Measurements from ENCODE around the gene LMO2.
A peak's percentile ranks its signal among the peaks of the same experiment; 100 is the strongest.

Gene LMO2

GRCh38 chr11:33913991-33914390, 22.1 kb upstream of the LMO2 start:
- TF ChIP-seq CTCF (IDR thresholded peaks at IDR 0.05; ENCODE audit: insufficient read depth, low read length, poor library complexity, severe bottlenecking) = no peak
- no peak for TF ChIP-seq EZH2phosphoT487 (conservative IDR thresholded peaks at IDR 0.05; ENCODE audit: low read length)
- Histone ChIP-seq H3K9me3 (ENCODE audit: insufficient read depth, low read length) (peaks cover 6% of the 10 kb centered on the region; the same call in 1 of the 2 replicates), H3K9me2 (replicated peaks; ENCODE audit: insufficient read depth, low read length) (no peaks in the 10 kb centered on the region)

GRCh38 chr11:33912405-33913361, 20.8 kb upstream of the LMO2 start:
- H3K9ac ChIP-seq (ENCODE audit: low read length) = no peak overlapping the region
- H3F3A ChIP-seq (ENCODE audit: insufficient read depth) = no peaks in the 10 kb centered on the region
- no peaks in the 10 kb centered on the region for H3K27me3 ChIP-seq (ENCODE audit: low read length)
- H3K27ac ChIP-seq (ENCODE audit: low read depth, low read length) = no peak overlapping the region
- no peaks in the 10 kb centered on the region for H3K36me3 ChIP-seq (ENCODE audit: low read length)
- TF ChIP-seq EZH2phosphoT487 (conservative IDR thresholded peaks at IDR 0.05; ENCODE audit: low read length) (no peak), CTCF (IDR thresholded peaks at IDR 0.05; ENCODE audit: insufficient read depth, low read length, poor library complexity, severe bottlenecking) (no peak)
- H2AFZ ChIP-seq (ENCODE audit: low read depth, low read length, severe bottlenecking) = peak overlapping the region; percentile 7
- no peak overlapping the region for H3K4me3 ChIP-seq (ENCODE audit: insufficient read depth, low read length, poor library complexity, severe bottlenecking)
- peaks cover 6% of the 10 kb centered on the region; the same call in 1 of the 2 replicates for H3K9me3 ChIP-seq (ENCODE audit: insufficient read depth, low read length)
- no peaks in the 10 kb centered on the region for H3K79me2 ChIP-seq (ENCODE audit: insufficient read depth, low read length)
- H4K20me1 ChIP-seq (ENCODE audit: low read depth, low read length) = no peaks in the 10 kb centered on the region
- no peak overlapping the region for H3K4me2 ChIP-seq (ENCODE audit: low read depth, low read length, poor library complexity, severe bottlenecking)
- no peaks in the 10 kb centered on the region for H3K9me2 ChIP-seq (replicated peaks; ENCODE audit: insufficient read depth, low read length)

More at GRCh38 chr11:33913991-33914390, 22.1 kb upstream of the LMO2 start:
- Histone ChIP-seq H4K20me1 (ENCODE audit: low read depth, low read length) (no peaks in the 10 kb centered on the region), H3K4me3 (ENCODE audit: insufficient read depth, low read length, poor library complexity, severe bottlenecking) (no peak overlapping the region), H2AFZ (ENCODE audit: low read depth, low read length, severe bottlenecking) (no peak overlapping the region), H3K27ac (ENCODE audit: low read depth, low read length) (no peak overlapping the region), H3K9ac (ENCODE audit: low read length) (no peak overlapping the region), H3K27me3 (ENCODE audit: low read length) (no peaks in the 10 kb centered on the region), H3K79me2 (ENCODE audit: insufficient read depth, low read length) (no peaks in the 10 kb centered on the region), H3F3A (ENCODE audit: insufficient read depth) (no peaks in the 10 kb centered on the region), H3K4me2 (ENCODE audit: low read depth, low read length, poor library complexity, severe bottlenecking) (no peak overlapping the region), H3K36me3 (ENCODE audit: low read length) (no peaks in the 10 kb centered on the region)

DNA sequence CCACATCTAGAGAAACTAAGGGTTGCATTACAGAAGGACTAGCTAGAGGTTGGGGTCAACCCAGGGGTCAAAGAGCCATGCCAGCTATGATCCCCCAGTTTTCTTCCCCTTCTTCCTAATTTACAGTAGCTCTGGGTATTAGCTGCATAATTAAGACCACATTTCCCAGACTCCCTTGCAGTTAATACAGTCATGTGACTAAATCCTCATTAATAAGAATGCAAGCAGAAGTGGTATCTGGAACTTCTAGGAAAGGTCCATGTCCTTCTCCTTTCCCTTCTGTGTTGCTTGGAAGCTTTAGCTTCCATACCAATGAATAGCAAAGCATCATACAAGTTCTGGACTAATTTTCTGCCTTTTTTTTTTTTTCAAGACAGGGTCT, 19.1 kb upstream of the LMO2 start:
- Histone ChIP-seq H4K20me1 (ENCODE audit: low read depth, low read length) (no peaks in the 10 kb centered on the region), H3K9ac (ENCODE audit: low read length) (no peak overlapping the region), H3K9me3 (ENCODE audit: insufficient read depth, low read length) (no peaks in the 10 kb centered on the region), H3K4me3 (ENCODE audit: insufficient read depth, low read length, poor library complexity, severe bottlenecking) (no peak overlapping the region), H3F3A (ENCODE audit: insufficient read depth) (no peaks in the 10 kb centered on the region), H3K4me2 (ENCODE audit: low read depth, low read length, poor library complexity, severe bottlenecking) (no peak overlapping the region), H3K27ac (ENCODE audit: low read depth, low read length) (no peak overlapping the region), H3K9me2 (replicated peaks; ENCODE audit: insufficient read depth, low read length) (no peaks in the 10 kb centered on the region), H3K36me3 (ENCODE audit: low read length) (no peaks in the 10 kb centered on the region), H3K79me2 (ENCODE audit: insufficient read depth, low read length) (no peaks in the 10 kb centered on the region), H3K27me3 (ENCODE audit: low read length) (no peaks in the 10 kb centered on the region), H2AFZ (ENCODE audit: low read depth, low read length, severe bottlenecking) (no peak overlapping the region)
- TF ChIP-seq EZH2phosphoT487 (conservative IDR thresholded peaks at IDR 0.05; ENCODE audit: low read length) = no peak
- no peak for TF ChIP-seq CTCF (IDR thresholded peaks at IDR 0.05; ENCODE audit: insufficient read depth, low read length, poor library complexity, severe bottlenecking)
